8988T (cell line): ENCODE measurements around the gene GPC6.

Experiments
- DNase-seq: peaks from one replicate; pipeline ENCODE4 v3.0.0; 2011

The GPC6 gene

GRCh38 chr13:93708308-93709075 is 481.9 kb downstream of the GPC6 start:
- DNase-seq, result no peak

- DNase-seq, result no peak
Observed at GRCh38 chr13:93709506-93710244, 483.1 kb downstream of the GPC6 start.

DNA sequence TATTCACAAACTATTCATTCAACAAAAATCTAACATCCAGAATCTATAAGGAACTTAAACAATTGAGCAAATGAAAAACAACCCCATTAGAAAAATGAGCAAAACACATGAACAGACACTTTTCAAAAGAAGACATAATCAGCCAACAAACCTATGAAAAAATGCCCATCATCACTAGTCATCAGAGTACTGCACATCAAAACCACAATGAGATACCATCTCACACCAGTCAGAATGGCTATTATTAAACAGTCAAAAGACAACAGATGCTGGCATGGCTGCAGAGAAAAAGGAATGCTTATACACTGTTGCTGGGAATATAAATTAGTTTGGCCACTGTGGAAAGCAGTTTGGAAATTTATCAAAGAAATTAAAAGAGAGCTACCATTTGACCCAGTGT is 487.6 kb downstream of the GPC6 start:
- no peak for DNase-seq

DNA sequence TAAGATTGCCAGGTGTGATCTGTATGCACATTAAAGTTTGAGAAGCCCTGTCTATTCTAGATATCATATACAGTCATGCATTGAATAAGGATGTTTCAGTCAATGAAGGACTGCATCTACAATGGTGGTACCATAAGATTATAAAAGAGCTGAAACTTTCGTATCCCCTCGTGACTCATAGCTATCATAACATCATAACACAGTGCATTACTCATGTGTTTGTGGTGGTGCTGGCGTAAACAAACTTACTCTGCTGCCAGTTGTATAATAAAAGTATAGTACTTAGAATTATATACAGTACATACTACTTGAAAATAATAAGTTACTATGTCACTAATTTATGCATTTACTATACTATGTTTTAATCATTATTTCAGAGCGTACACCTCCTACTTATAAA is 489.3 kb downstream of the GPC6 start:
- DNase-seq, result no peak

DNA sequence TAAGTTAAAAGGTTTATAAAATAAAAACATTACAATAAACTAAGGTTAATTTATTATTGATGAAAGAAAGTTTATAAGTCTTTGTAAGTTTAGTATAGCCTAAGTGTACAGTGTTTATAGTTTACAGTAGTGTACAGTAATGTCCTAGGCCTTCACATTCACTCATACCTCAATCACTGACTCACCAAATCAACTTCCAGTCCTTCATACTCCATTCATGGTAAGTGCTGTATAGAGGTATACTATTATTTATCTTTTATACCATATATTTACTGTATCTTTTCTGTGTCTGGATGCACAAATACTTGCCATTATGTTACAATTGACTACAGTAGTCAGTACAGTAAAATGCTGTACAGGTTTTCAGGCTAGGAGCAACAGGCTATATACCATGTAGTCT is 490.0 kb downstream of the GPC6 start:
- no peak for DNase-seq

- no peak for DNase-seq
Observed at GRCh38 chr13:93721483-93721882, 494.9 kb downstream of the GPC6 start.

DNA sequence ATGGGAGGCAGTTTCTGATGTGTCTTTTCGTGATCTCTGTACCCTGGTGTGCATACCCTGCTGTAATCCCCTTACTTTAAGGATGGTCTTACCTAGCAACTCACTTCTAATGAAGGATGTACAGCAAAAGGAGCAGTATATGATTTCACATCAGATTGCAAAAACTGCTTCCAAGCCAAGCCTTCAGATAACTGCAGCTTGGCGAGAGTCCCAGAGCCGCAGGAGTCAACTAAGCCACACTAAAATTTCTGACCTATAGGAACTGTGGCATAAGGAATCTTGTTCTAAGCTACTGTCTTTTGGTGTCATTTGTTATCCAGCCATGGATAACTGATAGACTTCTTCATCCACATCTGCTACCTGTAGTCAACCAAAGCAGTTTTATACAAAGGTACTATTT is 496.7 kb downstream of the GPC6 start:
- no peak for DNase-seq

DNA sequence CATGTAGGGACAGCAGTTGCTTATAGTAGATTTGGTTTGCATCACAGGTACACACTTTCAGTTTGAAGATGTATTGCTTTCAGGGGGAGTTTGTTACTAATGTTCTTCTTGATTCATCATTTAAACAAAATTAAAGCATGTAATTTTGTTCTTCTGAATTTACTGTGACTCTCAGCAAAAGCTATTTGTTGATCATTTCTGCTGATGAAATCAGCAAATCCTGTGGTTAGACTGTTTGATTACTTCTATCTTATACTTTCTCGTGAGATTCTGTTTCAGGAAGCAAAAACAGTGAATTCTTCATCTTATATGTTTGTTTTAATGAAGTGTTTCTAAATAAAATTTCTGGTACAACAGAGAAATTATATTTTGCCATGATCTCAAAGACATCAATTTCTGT is 497.6 kb downstream of the GPC6 start:
- DNase-seq, result no peak

DNA sequence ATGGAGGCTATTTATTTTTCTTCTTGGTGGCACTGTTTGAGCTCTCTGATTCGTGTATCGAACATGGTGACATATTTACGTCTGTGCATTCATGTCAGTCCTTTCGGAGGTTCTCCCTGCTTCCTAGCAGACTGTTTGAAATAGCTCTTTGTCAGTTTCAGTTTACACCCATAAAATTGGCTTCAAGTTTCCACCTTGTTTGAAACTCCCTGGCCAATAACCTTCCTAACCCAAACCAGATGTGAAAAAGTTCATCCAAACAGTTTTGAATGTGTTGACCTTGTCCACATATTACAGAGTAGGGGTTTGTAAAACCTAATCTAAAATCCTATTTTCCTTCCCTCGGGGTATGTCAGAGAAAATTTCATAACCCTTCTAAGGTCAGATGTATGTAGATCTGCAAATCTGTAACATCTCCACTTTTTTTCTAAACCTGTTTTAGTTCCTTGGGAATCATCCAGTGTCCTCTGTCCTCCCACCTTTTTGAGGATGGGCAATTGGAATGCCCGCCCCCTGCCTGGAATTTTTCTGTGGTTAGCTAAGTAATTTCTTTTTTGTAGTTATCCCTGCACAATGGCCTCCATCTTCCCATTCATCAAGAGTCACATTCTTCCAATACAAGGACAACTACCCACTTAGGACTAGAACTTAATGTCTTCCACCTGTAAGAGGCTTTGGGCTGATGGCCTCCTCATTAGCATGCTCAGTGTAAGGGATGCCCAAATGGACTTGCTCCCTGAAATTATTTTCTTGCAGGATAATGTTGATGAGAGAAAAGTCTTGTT is 499.8 kb downstream of the GPC6 start:
- no peak for DNase-seq

DNA sequence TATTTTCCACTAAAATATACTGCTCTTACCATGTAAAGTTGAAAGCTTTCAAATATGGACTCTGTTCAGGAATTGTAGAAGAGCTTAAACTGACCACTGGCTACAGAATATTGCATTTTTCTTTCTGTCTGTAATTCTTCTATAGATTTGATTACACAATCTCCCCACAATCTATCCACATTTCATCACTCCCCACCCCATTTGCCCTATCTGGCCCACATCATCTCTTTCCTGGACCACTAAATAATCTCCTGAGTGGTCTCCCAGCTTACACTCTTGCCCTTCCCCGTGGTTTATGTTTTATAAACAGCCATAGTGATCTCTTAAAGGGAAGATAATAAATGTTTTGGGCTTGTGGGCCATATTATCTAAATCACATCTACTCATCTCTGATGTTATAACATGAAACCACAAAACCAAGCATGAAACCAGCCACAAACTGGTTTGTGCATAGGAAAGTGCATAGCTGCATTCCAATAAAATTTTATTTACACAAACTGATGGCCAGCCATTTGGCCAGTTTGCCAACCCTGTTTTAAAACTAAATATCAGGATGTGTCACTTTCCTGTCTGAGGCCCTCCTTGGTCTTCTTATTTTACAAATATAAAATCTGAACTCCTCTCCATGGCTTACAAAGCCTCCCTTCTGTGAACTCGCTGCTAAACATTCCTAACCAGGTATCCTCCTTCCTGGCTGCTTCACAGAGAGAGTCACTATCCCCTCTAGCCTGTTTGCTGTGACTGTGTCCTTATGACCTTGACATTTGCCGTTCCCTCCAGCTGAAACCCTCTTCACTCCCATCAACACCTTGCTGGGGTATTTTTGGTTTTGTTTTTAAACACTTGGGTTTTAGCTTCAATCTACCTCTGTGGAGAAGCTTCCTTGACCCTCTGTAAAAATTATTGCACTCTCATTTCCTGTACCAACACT is 500.9 kb downstream of the GPC6 start:
- no peak for DNase-seq

- DNase-seq, result no peak
Observed at GRCh38 chr13:93729383-93729782, 502.8 kb downstream of the GPC6 start.

- no peak for DNase-seq
Observed at GRCh38 chr13:93730780-93731179, 504.2 kb downstream of the GPC6 start.

DNA sequence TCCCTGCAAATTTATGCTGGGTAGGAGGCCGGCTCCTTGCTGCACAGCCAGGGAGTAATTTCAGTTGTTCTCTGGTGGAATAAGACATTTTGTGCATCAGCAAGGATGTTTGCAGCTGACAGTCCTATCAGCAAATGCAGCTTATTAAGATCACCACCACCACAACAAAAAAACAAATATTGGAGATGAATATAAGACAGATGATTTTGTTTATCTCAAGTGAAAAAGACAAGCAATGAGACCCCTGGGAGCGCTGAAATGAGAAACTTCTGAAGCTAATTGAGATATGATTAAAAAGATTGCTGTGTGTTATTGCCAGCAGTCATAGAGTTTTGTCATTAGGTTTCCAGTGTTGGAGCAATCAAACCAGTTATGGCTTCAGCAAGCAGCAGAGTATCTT is 505.6 kb downstream of the GPC6 start:
- DNase-seq, result no peak

- DNase-seq, result no peak
Observed at GRCh38 chr13:93736081-93736480, 509.5 kb downstream of the GPC6 start.

DNA sequence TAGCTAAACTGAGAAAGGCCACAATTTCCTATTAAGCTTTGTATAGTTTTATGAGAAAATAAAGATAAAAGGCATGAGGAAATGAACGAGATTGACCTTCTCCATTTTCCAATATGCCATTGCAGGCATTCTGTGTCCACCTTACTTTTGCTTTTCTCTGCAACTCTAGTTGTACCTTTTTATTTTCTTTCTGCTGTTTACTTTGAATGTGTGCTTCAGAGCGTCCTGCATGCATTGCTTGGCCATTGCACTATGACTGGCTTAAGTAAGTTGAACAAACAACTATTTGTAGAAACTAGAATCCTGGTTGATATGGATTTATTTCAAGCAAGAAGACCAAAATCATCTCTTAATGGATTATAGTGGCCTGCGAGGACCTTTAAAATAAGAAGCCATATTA is 510.3 kb downstream of the GPC6 start:
- DNase-seq, result no peak

- DNase-seq, result no peak
Observed at GRCh38 chr13:93740334-93740733, 513.7 kb downstream of the GPC6 start.

GRCh38 chr13:93744033-93744432 is 517.4 kb downstream of the GPC6 start:
- no peak for DNase-seq

GRCh38 chr13:93744886-93745285 is 518.3 kb downstream of the GPC6 start:
- no peak for DNase-seq

GRCh38 chr13:93745884-93746283 is 519.3 kb downstream of the GPC6 start:
- DNase-seq, result no peak

- no peak for DNase-seq
Observed at GRCh38 chr13:93746589-93746988, 520.0 kb downstream of the GPC6 start.

- no peak for DNase-seq
Observed at GRCh38 chr13:93750676-93751075, 524.1 kb downstream of the GPC6 start.

GRCh38 chr13:93751117-93751516 is 524.5 kb downstream of the GPC6 start:
- no peak for DNase-seq

- DNase-seq, result no peak
Observed at GRCh38 chr13:93752541-93752940, 525.9 kb downstream of the GPC6 start.
